ENCODE results near the gene PPP1R3F.

The PPP1R3F gene

DNA sequence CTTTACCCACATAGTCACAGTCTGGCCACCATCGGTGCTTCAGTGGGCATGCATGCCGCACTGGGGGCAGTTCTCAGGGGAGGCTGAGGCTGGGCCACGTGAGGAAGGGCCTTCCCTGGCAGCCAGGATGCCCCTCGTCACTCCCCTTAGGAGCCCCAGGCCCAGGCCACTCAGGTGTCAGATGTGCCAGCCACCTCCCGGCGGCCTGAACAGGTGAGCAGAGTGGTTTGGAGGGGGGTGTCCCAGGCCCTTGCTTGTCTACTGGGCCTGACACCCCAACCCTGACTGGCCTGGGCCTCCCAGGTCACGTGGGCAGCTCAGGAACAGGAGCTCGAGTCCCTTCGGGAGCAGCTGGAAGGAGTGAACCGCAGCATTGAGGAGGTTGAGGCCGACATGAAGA lies 22.2 kb upstream of the PPP1R3F start:
- TF ChIP-seq, protein P1, sequence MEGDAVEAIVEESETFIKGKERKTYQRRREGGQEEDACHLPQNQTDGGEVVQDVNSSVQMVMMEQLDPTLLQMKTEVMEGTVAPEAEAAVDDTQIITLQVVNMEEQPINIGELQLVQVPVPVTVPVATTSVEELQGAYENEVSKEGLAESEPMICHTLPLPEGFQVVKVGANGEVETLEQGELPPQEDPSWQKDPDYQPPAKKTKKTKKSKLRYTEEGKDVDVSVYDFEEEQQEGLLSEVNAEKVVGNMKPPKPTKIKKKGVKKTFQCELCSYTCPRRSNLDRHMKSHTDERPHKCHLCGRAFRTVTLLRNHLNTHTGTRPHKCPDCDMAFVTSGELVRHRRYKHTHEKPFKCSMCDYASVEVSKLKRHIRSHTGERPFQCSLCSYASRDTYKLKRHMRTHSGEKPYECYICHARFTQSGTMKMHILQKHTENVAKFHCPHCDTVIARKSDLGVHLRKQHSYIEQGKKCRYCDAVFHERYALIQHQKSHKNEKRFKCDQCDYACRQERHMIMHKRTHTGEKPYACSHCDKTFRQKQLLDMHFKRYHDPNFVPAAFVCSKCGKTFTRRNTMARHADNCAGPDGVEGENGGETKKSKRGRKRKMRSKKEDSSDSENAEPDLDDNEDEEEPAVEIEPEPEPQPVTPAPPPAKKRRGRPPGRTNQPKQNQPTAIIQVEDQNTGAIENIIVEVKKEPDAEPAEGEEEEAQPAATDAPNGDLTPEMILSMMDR (IDR thresholded peaks at IDR 0.05; ENCODE audit: low read depth, low read length, missing control alignments), result no peak
- in situ Hi-C loops (cut with HindIII; ENCODE audit: low sequenced_read_pairs), result no loop called here
- no peak for DNase-seq (ENCODE audit: low read depth)

DNA sequence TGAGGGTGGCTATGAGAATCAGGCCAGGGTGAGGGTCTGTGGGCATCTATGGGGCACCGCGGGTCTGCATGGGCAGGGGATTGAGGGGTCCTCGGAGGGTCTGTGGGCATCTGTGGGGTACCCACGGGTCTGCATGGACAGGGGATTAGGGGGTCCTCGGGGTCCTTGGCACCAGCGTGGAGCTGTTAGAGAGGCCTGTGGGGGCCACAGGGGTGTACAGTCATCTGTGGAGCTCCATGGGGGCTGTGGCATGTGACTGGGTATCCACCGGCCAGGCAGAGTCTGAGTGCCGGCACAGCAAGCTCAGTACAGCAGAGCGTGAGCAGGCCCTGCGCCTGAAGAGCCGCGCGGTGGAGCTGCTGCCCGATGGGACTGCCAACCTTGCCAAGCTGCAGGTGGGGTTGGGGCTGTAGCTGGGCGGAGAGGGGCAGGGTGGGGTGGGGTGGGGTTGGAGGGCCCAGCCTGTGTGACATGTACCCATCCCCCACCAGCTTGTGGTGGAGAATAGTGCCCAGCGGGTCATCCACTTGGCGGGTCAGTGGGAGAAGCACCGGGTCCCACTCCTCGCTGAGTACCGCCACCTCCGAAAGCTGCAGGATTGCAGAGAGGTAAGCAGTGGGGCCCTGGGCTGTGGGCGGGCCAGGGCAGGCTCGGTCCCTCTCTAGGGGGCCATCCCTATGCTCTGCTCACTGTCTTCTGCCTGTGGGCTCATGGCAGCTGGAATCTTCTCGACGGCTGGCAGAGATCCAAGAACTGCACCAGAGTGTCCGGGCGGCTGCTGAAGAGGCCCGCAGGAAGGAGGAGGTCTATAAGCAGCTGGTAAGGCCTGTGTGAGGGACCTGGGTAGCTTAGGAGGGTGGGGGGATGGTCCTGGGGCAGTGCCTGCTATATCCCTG lies 21.4 kb upstream of the PPP1R3F start:
- DNase-seq (ENCODE audit: low read depth), result no peak
- in situ Hi-C loops (cut with HindIII; ENCODE audit: low sequenced_read_pairs), result no loop called here
- H3K4me3 ChIP-seq (ENCODE audit: low read depth, low read length), result no peak overlapping the region
- TF ChIP-seq, protein P1 (IDR thresholded peaks at IDR 0.05; ENCODE audit: low read depth, low read length, missing control alignments), result no peak

More for the DNA sequence above, 22.2 kb upstream of the PPP1R3F start:
- no peak overlapping the region for H3K4me3 ChIP-seq (ENCODE audit: low read depth, low read length)

DNA sequence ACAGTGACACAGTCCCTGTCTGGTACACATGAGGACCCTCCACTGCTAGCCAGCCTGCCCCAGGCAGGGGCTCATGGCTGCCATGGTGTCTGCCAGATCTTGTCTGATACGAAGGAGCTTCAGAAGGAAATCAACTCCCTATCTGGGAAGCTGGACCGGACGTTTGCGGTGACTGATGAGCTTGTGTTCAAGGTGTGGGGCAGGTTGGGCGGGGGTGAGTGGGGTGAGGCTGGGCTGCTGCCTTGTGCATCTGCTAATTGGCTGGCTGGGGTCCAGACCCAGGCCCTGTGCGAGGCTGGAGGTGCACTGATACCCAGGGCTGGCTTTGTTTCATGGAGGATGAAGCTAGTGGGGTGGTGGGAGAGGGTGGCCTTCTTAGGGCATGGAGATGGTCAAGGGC lies 20.5 kb upstream of the PPP1R3F start:
- DNase-seq (ENCODE audit: low read depth), result no peak
- in situ Hi-C loops (cut with HindIII; ENCODE audit: low sequenced_read_pairs), result no loop called here
- H3K4me3 ChIP-seq (ENCODE audit: low read depth, low read length), result no peak overlapping the region
- TF ChIP-seq, protein P1 (IDR thresholded peaks at IDR 0.05; ENCODE audit: low read depth, low read length, missing control alignments), result no peak

DNA sequence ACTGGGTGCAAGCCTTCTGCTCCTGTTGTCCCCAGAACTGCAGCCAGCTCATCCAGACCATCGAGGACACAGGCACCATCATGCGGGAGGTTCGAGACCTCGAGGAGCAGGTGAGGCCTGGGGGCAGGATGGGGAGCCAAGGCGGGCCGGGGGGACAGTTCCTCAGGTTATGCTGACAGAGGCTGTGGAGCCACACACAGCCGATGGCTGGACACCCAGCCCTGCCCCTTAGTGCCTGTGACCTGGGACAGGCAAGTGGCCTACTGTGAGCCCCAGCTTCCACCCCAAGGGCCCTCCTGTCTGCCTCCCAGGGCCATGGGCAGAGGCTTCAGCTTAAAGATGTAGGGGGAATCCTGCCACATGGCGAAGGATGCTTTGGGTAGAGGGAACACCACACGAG lies 20.0 kb upstream of the PPP1R3F start:
- in situ Hi-C loops (cut with HindIII; ENCODE audit: low sequenced_read_pairs), result no loop called here
- H3K4me3 ChIP-seq (ENCODE audit: low read depth, low read length), result no peak overlapping the region
- TF ChIP-seq, protein P1 (IDR thresholded peaks at IDR 0.05; ENCODE audit: low read depth, low read length, missing control alignments), result no peak
- DNase-seq (ENCODE audit: low read depth), result no peak

DNA sequence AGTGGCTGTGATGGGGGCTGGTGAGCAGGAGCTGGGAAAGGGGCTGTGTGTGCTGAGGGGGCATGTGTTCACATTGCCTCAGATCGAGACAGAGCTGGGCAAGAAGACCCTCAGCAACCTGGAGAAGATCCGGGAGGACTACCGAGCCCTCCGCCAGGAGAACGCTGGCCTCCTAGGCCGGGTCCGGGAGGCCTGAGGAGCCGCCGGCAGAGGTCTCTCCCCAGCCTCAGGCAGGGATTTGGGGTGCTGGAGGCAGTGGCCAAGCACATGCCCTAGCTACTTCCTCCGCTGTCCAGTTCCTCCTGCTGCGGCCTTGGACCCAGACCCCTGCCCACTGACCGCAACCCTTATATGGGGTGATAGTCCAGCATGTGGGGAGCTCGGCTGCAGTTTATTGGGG lies 19.5 kb upstream of the PPP1R3F start:
- in situ Hi-C loops (cut with HindIII; ENCODE audit: low sequenced_read_pairs), result no loop called here
- TF ChIP-seq, protein P1 (IDR thresholded peaks at IDR 0.05; ENCODE audit: low read depth, low read length, missing control alignments), result no peak
- no peak for DNase-seq (ENCODE audit: low read depth)
- no peak overlapping the region for H3K4me3 ChIP-seq (ENCODE audit: low read depth, low read length)

DNA sequence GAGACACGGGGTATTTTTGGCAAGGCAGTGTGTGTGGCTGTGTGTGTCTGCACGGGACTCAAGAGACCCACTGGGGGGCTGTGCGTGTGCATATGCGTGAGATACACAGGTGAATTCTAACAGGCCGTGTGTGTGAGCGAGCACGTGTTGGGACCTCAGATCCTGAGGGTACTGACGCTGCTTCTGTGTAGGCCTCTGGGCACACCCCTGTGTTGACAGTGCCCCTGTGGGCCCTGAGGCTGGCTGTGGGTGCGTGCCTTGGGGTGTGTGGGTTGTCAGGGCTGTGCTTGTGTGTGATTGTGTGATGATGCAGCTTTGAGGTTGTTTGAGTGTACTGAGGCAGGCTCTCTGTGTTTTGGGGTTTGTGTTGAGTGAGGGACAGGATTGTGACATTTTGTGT lies 19.0 kb upstream of the PPP1R3F start:
- no peak overlapping the region for H3K4me3 ChIP-seq (ENCODE audit: low read depth, low read length)
- TF ChIP-seq, protein P1 (IDR thresholded peaks at IDR 0.05; ENCODE audit: low read depth, low read length, missing control alignments), result no peak
- DNase-seq (ENCODE audit: low read depth), result no peak
- in situ Hi-C loops (cut with HindIII; ENCODE audit: low sequenced_read_pairs), result no loop called here

All from astrocyte of the cerebellum (primary cell).